GM18508 (cell line): ENCODE data around the gene MTERF2.
"Not testable (repeated sequence)": the region's sequence is repeated elsewhere in the genome, so short reads cannot be mapped to it uniquely, and the experiment has no call there.

ENCODE experiments used
- ATAC-seq: cut with Tn5 transposase; IDR thresholded peaks from one replicate; pipeline ENCODE4 v1.9.1; 2021; ENCODE audit warnings: moderate number of reproducible peaks; ENCODE audit not compliant: insufficient read depth, unreplicated experiment

Gene MTERF2

DNA sequence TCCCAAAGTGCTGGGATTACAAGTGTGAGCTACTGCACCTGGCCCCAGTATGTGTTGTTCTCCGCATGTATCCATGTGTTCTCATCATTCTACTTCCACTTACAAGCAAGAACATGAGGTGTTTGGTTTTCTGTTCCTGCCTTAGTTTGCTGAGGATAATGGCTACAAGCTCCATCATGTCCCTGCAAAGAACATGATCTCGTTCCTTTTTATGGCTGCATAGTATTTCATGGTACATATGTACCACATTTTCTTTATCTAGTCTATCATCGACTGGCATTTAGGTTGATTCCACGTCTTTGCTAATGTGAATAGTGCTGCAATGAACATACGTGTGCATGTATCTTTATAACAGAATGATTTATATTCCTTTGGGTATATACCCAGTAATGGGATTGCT, 9.2 kb upstream of the MTERF2 start:
- ATAC-seq = not testable (repeated sequence)

DNA sequence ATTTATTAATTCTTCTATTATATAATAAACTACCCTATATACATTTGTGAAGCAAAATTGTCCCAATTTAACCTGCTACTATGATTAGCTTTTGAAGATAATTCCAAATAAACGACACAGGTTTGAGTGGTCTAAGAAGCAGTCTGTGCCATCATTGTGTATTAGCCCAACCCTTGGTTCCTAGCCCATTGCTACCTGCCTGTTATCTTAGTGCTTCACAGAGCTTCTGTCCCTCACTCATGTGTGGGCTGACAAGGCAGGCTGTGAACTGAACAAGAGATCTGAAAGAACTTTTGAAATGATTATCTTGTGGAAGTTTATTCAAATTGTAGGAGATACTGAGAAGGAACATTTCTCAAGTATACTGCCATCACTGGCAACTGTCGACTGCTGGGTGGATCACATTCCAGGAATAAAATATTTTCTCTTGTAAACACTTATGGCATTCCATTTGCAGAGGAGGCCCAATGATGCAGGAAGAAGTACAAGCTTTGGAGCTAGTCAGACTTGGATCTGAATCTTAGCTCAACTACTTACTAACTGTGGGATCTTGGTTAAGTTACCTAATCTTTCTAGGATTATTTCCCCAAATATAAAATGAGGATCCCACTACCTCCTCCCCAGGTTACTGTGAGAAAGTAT, 7.8 kb upstream of the MTERF2 start:
- ATAC-seq = no peak

DNA sequence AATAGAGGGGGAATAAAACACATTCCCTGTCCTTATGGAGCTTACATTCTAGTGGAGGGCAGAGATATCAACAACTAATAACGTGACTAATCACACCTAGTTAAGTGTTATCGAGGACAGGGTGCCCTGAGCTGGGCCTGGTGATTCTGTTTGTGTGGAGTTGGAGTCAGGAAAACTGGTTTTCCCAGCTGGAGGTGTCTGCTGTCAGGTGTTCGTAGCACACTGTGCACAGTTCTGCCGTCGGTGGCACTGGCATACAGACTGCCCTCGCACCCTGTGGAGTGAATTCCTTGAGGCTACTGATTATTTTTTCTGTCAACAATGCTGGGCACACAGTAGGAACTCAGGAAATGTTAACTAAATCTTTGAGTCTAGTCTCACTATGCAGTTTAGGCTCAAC, 900 bp upstream of the MTERF2 start:
- ATAC-seq = no peak

DNA sequence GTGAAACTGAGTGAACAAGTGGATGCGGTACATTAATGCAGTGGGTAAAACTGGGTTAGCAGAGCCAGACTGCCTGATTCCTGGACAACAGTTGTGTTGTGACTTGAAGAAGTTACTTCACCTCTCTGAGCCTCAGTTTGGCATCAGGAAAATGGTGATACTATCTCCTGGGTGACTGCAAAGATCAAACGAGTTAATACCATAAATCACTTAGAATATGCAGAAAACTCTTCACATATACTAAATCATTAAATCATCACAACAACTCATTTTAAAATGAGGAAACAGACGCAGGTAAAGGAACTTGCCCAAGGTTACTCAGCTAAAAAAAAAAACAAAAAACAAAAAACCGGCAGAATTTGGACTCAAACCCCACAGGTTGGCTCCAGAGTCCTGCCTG, 811 bp downstream of the MTERF2 start:
- no peak for ATAC-seq

DNA sequence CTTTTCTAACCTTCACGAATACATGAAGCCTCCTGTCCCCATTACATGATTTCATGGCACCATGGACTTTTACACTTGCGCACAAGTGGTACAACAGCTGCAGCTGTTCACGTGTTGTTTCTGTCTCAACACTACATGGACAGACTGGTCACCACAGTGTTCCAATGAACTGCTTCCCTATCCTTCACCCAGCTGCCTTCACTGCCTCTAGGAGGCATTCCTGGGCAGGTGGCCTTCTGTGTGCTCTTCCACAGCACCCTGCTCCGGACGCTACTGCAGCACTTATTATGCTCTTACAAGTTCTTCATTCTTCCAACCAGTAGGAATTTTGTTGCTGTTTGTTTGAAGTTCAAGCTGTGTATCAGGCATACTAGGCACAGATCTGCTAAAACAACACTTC, 1.5 kb downstream of the MTERF2 start:
- no peak for ATAC-seq

DNA sequence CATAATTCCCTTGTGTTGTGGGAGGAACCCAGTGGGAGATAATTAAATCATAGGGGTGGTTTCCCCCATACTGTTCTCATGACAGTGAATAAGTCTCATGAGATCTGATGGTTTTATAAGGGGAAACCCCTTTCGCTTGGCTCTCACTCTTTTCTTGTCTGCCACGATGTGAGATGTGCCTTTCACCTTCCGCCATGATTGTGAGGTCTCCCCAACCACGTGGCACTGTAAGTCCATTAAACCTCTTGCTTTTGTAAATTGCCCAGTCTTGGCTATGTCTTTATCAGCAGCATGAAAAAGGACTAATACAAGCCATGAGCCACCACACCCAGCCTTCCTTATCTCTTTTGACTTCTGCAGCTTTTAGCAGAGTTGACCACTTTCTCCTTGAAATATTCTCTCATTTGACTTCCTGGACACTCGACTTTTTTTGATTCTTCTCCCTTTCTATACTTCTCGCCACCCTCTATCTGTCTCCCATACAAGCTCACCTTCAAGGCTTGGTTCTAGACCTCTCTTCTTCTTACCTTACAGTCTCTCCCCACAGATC, 2.3 kb downstream of the MTERF2 start:
- no peak for ATAC-seq

DNA sequence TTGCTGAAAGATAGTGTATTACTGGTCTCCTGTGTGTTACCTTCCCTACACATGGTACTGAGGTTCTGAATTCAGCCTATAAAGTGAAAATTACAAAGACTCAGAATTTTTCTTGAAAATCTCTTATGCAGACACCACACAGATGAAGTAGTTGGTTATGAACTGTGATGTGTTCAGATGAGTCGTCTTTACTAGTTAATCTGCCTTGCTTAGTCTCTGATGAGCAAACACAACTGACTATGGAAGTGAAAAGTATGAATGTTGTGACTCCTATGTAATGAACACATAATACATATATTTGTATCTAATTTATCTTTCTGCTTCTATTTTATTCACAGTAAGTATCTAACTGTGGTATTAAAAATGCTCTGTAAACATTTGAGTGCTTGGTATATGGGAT, 4.7 kb downstream of the MTERF2 start:
- no peak for ATAC-seq

DNA sequence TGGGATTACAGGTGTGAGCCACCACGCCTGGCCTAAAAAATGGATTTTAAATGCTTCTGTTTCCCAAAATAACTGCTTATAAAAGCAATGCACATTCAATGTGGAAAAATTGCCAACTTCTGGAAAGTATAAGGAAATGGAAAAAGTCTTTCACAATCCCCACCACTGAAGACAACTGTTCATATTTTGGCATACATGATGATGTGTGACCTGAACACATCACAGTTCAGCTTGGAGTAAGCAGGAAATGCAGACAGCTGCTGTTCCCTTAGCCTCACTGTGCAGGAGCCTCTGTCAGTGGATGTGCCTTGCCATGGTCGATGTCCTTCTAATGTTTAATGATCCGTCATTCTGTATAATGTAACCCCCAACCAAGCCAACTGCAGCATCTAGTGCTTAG, 5.2 kb downstream of the MTERF2 start:
- ATAC-seq = no peak

DNA sequence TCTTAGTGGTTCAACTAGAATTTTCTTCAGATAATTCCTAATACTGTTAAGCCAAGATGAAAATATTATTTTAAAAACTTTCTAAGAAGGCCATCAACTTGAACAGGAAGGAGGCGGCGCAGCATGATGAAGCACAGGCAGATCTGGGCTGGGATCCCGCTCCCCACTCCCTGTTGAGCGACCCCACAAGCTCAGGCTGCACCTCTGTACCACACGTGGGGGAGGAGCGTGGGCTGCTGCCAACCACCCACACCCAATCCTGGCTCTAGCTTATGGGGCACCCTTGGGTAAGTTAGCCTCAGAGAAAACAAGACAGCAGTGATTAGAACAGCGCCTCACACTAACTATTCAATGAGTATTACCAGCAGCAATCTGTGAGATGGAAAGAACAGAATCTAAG, 6.0 kb downstream of the MTERF2 start:
- ATAC-seq = no peak

DNA sequence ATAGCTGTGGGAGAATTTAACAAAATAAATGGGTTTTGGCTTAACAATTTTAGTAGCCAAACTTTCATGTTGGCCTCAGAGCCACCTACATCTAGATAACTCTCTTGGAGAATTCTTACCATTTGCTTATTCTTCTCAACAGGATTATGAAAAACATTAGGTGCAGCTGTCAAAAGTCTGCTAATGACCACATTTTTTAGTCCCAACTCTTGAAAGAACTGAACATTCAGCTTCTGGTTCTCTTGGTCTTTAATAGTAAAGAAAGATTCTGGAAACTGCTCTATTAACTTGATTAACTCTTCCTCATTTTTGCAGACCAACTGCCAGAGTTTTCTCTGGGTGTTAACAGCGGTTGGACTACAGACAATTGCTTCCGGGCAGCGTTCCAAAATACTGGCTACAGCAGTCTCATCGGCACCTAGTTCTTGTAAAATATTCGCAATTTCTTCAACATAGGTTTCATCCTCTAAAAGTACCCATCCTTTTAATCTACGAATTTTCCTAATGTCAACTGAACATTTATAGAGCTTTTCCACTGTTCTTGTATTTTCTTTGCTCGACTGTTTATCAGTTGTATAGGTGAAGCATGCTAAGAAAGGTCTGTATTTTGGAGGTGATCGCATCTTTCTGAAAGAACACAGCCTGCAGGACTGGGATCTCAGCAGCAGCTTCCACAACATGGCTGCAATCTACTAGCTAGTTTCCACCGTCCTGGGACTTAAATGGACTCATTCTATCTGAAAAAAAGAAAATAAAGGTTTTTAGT, 8.7 kb downstream of the MTERF2 start:
- no peak for ATAC-seq

DNA sequence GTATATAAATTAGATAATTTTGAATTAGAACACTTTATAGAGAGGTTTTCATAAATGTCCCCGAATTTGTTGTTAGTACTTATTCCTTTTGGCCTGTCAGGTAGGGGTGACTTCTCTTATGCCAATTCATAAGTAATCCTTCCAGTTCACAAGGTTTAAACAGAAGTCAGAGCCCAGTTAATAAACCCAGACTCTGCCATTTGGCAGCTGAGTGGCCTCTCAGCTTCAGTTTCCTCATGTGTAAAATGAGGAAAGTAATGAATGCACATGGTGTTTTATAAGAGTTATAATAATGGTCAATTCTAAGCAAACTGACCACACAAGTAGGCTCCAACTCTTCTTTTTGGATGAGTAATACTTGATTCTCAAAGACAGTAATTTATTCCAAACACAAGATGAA, 10.3 kb downstream of the MTERF2 start:
- no peak for ATAC-seq

DNA sequence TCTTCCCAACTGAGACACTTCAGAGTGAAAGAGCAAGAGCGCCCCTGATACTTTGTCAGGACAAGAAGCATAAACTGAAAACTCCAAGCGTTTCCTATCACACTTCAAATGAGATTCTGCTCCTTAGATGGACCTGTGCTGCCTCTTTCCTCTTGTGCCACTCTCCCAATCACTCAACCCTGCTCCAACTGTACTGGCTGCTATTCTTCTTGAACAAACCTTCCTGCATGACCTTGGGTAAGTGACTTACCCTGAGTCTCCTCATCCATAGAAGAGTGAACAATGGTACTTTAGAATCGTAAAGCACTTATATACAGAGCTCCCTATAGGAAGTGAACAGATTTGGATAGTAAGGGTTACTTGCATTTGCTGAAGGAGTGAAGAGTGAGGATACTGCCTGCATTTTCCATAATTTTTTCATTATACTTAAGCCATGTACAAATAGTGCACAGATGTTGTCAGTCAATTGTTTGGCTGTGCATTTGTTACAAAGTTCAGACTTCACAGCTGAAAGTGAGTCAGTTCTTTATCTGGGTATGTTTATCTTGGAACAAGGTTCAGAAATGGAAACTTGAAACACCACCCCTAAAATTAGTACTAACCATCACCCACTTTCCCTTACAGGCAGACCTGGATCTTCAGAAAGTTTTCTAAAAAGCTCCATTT, 10.8 kb downstream of the MTERF2 start:
- ATAC-seq = no peak

DNA sequence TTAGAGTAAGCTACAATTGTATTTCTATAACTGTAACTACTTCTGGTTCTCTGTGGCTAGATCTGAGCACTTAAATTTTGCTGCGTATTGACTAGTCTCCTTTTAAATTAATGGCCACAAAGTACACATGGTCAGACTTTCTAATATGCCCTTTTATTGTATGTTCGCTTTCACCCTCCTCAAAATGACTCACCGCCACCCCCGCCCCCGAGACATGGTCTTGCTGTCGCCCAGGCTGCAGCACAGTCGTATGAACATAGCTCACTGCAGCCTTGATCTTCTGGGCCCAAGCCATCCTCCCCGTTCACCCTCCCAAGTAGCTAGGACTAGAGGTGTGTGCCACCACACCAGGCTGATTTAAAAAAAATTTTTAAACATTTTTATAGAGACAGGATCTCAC, 11.8 kb downstream of the MTERF2 start:
- no peak for ATAC-seq

DNA sequence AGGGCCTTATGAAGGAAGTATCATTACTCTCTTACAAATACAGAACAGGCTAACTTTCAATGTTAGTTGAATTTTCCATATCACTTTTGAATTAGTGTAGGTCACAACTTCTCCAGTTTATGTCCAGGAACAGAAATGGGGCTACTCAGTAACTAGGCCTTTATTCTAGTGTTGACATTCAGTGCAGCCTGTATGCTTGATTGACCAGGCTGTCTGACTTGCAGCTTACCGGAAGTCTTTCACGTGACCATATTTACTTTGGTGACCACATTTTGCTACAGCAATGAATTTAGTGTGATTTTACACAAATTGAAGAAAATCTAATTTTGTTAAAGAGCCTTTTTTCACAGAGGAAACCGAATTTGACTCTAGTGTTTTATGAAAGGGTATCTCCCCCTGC, 12.4 kb downstream of the MTERF2 start:
- ATAC-seq = no peak

DNA sequence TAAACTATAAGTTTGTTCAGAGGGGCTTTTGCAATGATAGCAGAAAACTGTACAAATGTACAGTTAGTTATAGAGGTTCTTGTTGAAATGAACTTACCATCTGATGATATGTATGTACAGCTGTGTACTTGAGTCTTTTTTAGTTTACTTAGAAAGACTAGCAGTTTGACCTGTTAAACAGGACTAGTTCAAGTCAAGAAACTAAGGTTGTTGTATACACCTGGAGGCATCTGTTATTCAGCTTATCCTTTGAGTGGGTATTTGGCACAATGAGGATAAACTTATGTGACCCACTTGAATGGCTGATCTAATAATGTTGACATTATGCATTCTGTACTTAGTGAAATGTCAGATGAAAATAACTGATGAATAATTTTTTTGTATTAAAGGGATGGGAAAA, 13.4 kb downstream of the MTERF2 start:
- no peak for ATAC-seq

DNA sequence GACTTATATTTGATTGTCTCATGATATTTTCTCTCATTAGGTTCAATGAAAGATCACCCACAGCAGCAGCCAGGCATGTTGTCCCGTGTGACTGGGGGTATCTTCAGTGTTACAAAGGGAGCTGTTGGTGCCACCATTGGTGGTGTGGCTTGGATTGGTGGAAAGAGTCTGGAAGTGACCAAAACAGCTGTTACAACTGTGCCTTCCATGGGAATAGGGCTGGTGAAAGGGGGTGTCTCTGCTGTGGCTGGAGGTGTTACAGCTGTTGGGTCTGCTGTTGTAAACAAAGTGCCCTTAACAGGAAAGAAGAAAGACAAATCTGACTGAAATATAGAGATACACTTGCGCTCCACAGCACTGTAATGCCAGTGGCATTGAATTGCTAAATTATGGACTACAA, 15.9 kb downstream of the MTERF2 start:
- ATAC-seq = no peak

DNA sequence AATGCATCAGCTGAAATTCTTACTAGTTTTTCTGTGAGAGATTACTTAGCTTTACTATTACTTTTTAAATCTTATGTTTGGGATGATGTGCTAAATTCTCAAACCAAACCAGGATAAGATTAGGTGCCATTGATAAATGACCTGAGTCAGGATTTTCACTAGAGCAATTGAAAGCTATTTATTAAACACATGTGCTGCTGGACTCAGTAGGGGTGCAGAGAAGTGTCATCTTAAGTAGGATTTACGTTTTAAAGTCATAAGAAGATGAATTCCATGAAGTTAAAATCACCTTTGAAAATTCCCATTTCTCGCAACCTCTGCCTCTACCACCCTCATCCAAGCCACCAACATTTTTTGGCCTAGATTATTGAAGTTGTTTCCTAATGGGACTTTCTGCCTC, 22.4 kb downstream of the MTERF2 start:
- ATAC-seq = no peak

DNA sequence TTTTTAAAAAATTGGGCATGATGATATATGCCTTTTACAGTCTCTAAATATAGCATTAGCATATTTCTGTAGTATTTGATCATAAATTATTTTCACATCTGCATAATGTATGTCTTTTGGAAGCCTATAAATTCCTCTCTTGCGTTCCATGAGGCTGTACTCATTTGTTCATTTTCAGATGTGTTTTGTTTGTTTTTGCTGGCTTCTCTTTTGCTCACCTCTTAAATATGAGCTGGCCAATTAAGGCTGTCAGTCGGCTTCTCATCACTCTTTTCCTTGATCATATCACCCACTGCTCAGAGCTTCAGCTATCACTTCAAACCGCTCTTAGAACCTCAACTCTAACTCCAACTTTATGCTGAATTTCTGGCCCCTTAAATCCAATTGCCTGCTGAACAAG, 24.7 kb downstream of the MTERF2 start:
- no peak for ATAC-seq

DNA sequence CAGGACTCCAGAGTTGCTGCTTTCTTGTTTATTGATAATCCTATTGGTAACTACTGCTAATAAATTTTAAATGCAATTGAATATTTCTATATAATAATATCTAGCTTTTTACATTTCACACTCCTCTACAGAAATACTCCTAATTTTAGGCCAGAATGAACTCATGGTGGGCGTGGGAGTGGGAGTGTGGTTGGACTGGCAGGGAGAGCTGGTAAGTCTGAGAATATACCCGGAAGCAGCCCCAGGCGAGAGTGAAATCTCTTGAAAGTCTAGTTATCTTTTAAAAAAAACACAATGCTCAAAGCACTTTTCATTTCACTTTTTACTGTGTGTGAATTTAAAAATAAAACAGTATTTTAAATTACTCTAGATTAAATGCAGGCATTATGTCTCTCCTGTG, 26.5 kb downstream of the MTERF2 start:
- ATAC-seq = no peak

DNA sequence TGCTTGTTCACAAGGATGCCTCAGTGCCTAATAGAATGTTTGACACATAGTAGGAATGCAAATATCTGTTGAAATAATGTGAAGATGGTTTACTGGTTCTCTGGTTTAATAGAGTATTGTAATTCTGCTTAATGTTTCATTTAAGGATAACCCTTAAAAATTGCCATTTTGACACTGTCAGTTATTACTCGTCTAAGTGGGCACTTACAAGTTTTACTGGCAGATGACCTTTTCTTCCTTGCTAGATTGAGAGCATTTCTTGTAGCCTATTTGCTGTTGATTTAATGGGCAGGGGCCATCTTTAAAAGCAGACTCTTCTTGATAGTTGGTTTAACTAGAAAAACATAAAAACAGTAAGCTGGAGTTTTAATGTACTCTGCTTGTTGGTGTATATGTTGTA, 29.4 kb downstream of the MTERF2 start:
- ATAC-seq = no peak

DNA sequence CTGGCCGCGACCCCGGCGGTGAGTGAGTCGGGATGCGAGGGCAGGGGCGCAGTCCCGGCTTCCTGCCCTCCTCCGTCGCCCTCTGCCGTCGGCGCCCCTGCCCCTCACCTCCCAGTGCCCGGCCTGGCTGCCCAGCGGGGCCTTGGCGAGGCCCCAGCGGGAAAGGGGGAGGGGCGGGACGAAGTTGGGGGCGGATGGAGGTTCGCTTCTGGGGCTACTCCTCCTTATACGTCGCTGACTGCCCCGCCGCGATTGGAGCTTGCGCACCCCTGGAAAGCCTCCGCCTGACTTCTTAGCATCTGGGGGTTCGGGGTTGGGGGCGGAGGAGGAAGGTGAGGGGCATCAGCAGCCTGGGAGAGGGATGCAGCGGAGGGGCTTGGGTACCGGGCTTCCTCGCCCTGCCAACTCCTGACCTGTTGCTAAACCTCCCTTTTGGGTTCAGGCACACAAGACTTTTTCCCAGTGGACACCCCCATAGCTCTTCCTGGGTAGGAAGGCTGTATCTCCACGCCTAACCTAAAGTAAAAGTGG, 30.8 kb downstream of the MTERF2 start:
- ATAC-seq = peak; percentile 8
